KBM-7 (cell line): ENCODE data around the gene CAMK1D.
"Not testable (repeated sequence)": the region's sequence is repeated elsewhere in the genome, so short reads cannot be mapped to it uniquely, and the experiment has no call there.

Source experiments
- DNase-seq: peaks from one replicate; pipeline ENCODE4 v3.0.0-alpha.2; 2015
- in situ Hi-C: fragments of 300-500 bp; cut with MboI; formaldehyde crosslinking; loops from 2 replicates; pipeline ENCODE4 v1.14.3; 2020; ENCODE audit warnings: low sequenced_read_pairs, low pct_unique_long_range_greater_than_20kb, mixed read lengths

CAMK1D gene

GRCh38 chr10:12348870-12349628 lies at the start of gene CAMK1D:
Gene CAMK1D, plus strand, starts transcription at chr10:12349547.
- DNase-seq: no peak
- in situ Hi-C loops: no loop called here

- DNase-seq, in situ Hi-C loops: not testable (repeated sequence)
Observed at GRCh38 chr10:12301036-12301435, 48.3 kb upstream of the CAMK1D start.

GRCh38 chr10:12308057-12308456 lies 41.3 kb upstream of the CAMK1D start:
- no peak for DNase-seq
- in situ Hi-C loops: no loop called here

- in situ Hi-C loops: no loop called here
- no peak for DNase-seq
Observed at GRCh38 chr10:12308736-12309375, 40.5 kb upstream of the CAMK1D start.

- DNase-seq, in situ Hi-C loops: not testable (repeated sequence)
Observed at GRCh38 chr10:12309783-12310182, 39.6 kb upstream of the CAMK1D start.

- no peak for DNase-seq
- in situ Hi-C loops: no loop called here
Observed at GRCh38 chr10:12314836-12315235, 34.5 kb upstream of the CAMK1D start.

- in situ Hi-C loops: no loop called here
- no peak for DNase-seq
Observed at GRCh38 chr10:12319076-12319475, 30.3 kb upstream of the CAMK1D start.

- in situ Hi-C loops: no loop called here
- no peak for DNase-seq
Observed at GRCh38 chr10:12320892-12321291, 28.5 kb upstream of the CAMK1D start.

- DNase-seq: no peak
- in situ Hi-C loops: no loop called here
Observed at GRCh38 chr10:12321641-12322040, 27.7 kb upstream of the CAMK1D start.

- in situ Hi-C loops: no loop called here
- DNase-seq: no peak
Observed at GRCh38 chr10:12322583-12323131, 26.7 kb upstream of the CAMK1D start.

GRCh38 chr10:12324530-12324929 lies 24.8 kb upstream of the CAMK1D start:
- in situ Hi-C loops: no loop called here
- no peak for DNase-seq

GRCh38 chr10:12327074-12327473 lies 22.3 kb upstream of the CAMK1D start:
- DNase-seq: no peak
- in situ Hi-C loops: no loop called here

GRCh38 chr10:12327476-12327875 lies 21.9 kb upstream of the CAMK1D start:
- no peak for DNase-seq
- in situ Hi-C loops: no loop called here

GRCh38 chr10:12328312-12328711 lies 21.0 kb upstream of the CAMK1D start:
- DNase-seq, in situ Hi-C loops: not testable (repeated sequence)

GRCh38 chr10:12332572-12333379 lies 16.6 kb upstream of the CAMK1D start:
- in situ Hi-C loops: no loop called here
- no peak for DNase-seq

- in situ Hi-C loops: no loop called here
Observed at GRCh38 chr10:12333380-12334185, 15.8 kb upstream of the CAMK1D start.

GRCh38 chr10:12334186-12334530 lies 15.2 kb upstream of the CAMK1D start:
- in situ Hi-C loops: no loop called here
- no peak for DNase-seq

More at GRCh38 chr10:12333380-12334185, 15.8 kb upstream of the CAMK1D start:
- DNase-seq: peak; percentile 71

GRCh38 chr10:12335169-12335568 lies 14.2 kb upstream of the CAMK1D start:
- DNase-seq, in situ Hi-C loops: not testable (repeated sequence)
